Liver (tissue), 9 donors: ENCODE measurements around the gene MT1A. TPM values are rescaled to one million over a fixed set of nuclear protein-coding genes. Genes with fewer than 3 reads are reported as not detected.

Experiments
- DNase-seq: peaks from one replicate; pipeline ENCODE4 v3.0.0-alpha.2; 2017; ENCODE audit warnings: low spot score
- H3K27ac ChIP-seq, 2 donors: one replicate each; pipeline ENCODE4 v1.7.0; 2013; ENCODE audit warnings: inconsistent platforms in 2 of 2, low read length in 2 of 2, control low read depth in 1 of 2, low read depth in 1 of 2, mild to moderate bottlenecking in 1 of 2
- H3K27me3 ChIP-seq, 4 donors: one replicate each; pipeline versions ENCODE4 v1.6.1 to v1.7.0; 2013; ENCODE audit warnings: low read length in 3 of 4, inconsistent platforms in 1 of 4, mild to moderate bottlenecking in 1 of 4, moderate library complexity in 1 of 4; ENCODE audit not compliant: control insufficient read depth in 4 of 4, insufficient read depth in 4 of 4
- H3K36me3 ChIP-seq, 4 donors: one replicate each; pipeline versions ENCODE4 v1.6.1 to v1.7.0; 2013; ENCODE audit warnings: low read length in 3 of 4, mild to moderate bottlenecking in 3 of 4, low read depth in 1 of 4, moderate library complexity in 1 of 4; ENCODE audit not compliant: control insufficient read depth in 4 of 4, insufficient read depth in 3 of 4
- H3K4me1 ChIP-seq, 4 donors: one replicate each; pipeline versions ENCODE4 v1.6.1 to v1.7.0; 2013; ENCODE audit warnings: low read length in 3 of 4, mild to moderate bottlenecking in 3 of 4, moderate library complexity in 1 of 4; ENCODE audit not compliant: control insufficient read depth in 4 of 4, insufficient read depth in 4 of 4
- H3K4me3 ChIP-seq, 3 donors: one replicate each; pipeline versions ENCODE4 v1.6.1 to v1.7.0; 2013; ENCODE audit warnings: low read length in 3 of 3, control low read depth in 1 of 3, low read depth in 1 of 3, mild to moderate bottlenecking in 1 of 3
- H3K9ac ChIP-seq, 2 donors: one replicate each; pipeline ENCODE4 v1.7.0; 2013; ENCODE audit warnings: low read length in 2 of 2, mild to moderate bottlenecking in 2 of 2, moderate library complexity in 2 of 2, control low read depth in 1 of 2, low read depth in 1 of 2
- H3K9me3 ChIP-seq, 4 donors: one replicate each; pipeline versions ENCODE4 v1.6.1 to v1.7.0; 2013; ENCODE audit warnings: low read length in 3 of 4; ENCODE audit not compliant: control insufficient read depth in 4 of 4
- ATF3 ChIP-seq: IDR thresholded peaks from 2 replicates; pipeline ENCODE4 v1.6.1; 2016; ENCODE audit warnings: antibody characterized with exemption
- CTCF ChIP-seq: fragments of 150-350 bp; IDR thresholded peaks from 2 replicates; pipeline ENCODE4 v1.5.1; 2017; ENCODE audit warnings: improper control_type of control experiment, low read depth, low read length; ENCODE audit not compliant: missing input control
- EGR1 ChIP-seq, 2 donors: IDR thresholded peaks; 2 replicates each; pipeline ENCODE4 v1.6.1; 2016 to 2018; ENCODE audit warnings: antibody characterized with exemption in 2 of 2, low read depth in 2 of 2
- FOXA1 ChIP-seq: IDR thresholded peaks from 2 replicates; pipeline ENCODE4 v1.6.1; 2016; ENCODE audit warnings: antibody characterized with exemption
- FOXA2 ChIP-seq: IDR thresholded peaks from 2 replicates; pipeline ENCODE4 v1.6.1; 2016; ENCODE audit warnings: antibody characterized with exemption
- GABPA ChIP-seq, 2 donors: IDR thresholded peaks in 1 of 2; conservative IDR thresholded peaks in 1 of 2; 2 replicates each; pipeline ENCODE4 v1.6.1; 2016; ENCODE audit warnings: antibody characterized with exemption in 2 of 2, mild to moderate bottlenecking in 1 of 2, moderate library complexity in 1 of 2
- HNF4A ChIP-seq, 2 donors: conservative IDR thresholded peaks; 2 replicates each; pipeline ENCODE4 v1.6.1; 2016; ENCODE audit warnings: antibody characterized with exemption in 2 of 2, mild to moderate bottlenecking in 2 of 2
- HNF4G ChIP-seq: IDR thresholded peaks from 2 replicates; pipeline ENCODE4 v1.6.1; 2016; ENCODE audit warnings: antibody characterized with exemption
- JUND ChIP-seq, 2 donors: IDR thresholded peaks; 2 replicates each; pipeline ENCODE4 v1.6.1; 2016; ENCODE audit warnings: antibody characterized with exemption in 2 of 2
- MAX ChIP-seq: IDR thresholded peaks from 2 replicates; pipeline ENCODE4 v1.6.1; 2016; ENCODE audit warnings: antibody characterized with exemption
- NR2F2 ChIP-seq: IDR thresholded peaks from 2 replicates; pipeline ENCODE4 v1.6.1; 2016; ENCODE audit warnings: antibody characterized with exemption
- RAD21 ChIP-seq, 2 donors: IDR thresholded peaks; 2 replicates each; pipeline ENCODE4 v1.6.1; 2016; ENCODE audit warnings: antibody characterized with exemption in 2 of 2, mild to moderate bottlenecking in 2 of 2
- REST ChIP-seq: IDR thresholded peaks from 2 replicates; pipeline ENCODE4 v1.6.1; 2016; ENCODE audit warnings: antibody characterized with exemption, mild to moderate bottlenecking
- RXRA ChIP-seq, 2 donors: IDR thresholded peaks; 2 replicates each; pipeline ENCODE4 v1.6.1; 2017 to 2018; ENCODE audit warnings: antibody characterized with exemption in 2 of 2, mild to moderate bottlenecking in 1 of 2
- SP1 ChIP-seq: IDR thresholded peaks from 2 replicates; pipeline ENCODE4 v1.6.1; 2018; ENCODE audit warnings: antibody characterized with exemption, mild to moderate bottlenecking
- TAF1 ChIP-seq: conservative IDR thresholded peaks from 2 replicates; pipeline ENCODE4 v1.6.1; 2016; ENCODE audit warnings: antibody characterized with exemption, mild to moderate bottlenecking
- ZBTB33 ChIP-seq: IDR thresholded peaks from 2 replicates; pipeline ENCODE4 v1.6.1; 2016; ENCODE audit warnings: antibody characterized with exemption
- WGBS: extraction: QIAGEN DNeasy Blood & Tissue Kit; methylation state at CpG from one replicate; pipeline ENCODE4 v1.1.7; 2013; 5-methylcytosine and 5-hydroxymethylcytosine counted together
- polyA plus RNA-seq, 2 donors: library from polyadenylated mRNA; stranded (reverse) in 1 of 2; unstranded in 1 of 2; fragments of 200-250 nt in 1 of 2; fragments of >200 nt in 1 of 2; fragmentation: Nextera tagmentation in 1 of 2; extraction: Ambion mirVana in 1 of 2; gene quantifications; one replicate each; pipeline versions ENCODE4 v1.2.1 to v1.2.3, GENCODE V29; 2013 to 2015
- total RNA-seq, 2 donors: library from RNA; depleted of rRNA; stranded (reverse); fragments of >200 nt; gene quantifications; one replicate each; pipeline ENCODE4 v1.2.3, GENCODE V29; 2014
- donor health status: healthy.
- donor health status: healthy.
- donor health status: healthy.
- donor health status: healthy.
- donor health status: healthy.

MT1A gene
- total and polyA plus RNA-seq, 4 donors: 10.1 to 511 (median 74.6) TPM

GRCh38 chr16:56632848-56633365 lies 5.6 kb upstream of the MT1A start:
- peak overlapping the region; percentile 77 to 84 for H3K9ac ChIP-seq
- no peak for DNase-seq
- no peaks in the 10 kb centered on the region for H3K27me3 ChIP-seq
- no peaks in the 10 kb centered on the region for H3K9me3 ChIP-seq
- peak overlapping the region; percentile 48 to 95 (median 93) for H3K4me3 ChIP-seq
- peak overlapping the region; percentile 84 to 87 for H3K27ac ChIP-seq
- no peaks in the 10 kb centered on the region for H3K36me3 ChIP-seq
- no peak for TF ChIP-seq TAF1
- no peak for TF ChIP-seq REST
- no peak for TF ChIP-seq HNF4G
- no peak for TF ChIP-seq RAD21 (IDR thresholded peaks at IDR 0.05)
- TF ChIP-seq GABPA (IDR thresholded peaks at IDR 0.05 in 1 of 2, conservative IDR thresholded peaks at IDR 0.05 in 1 of 2): no peak
- no peak for TF ChIP-seq RXRA (IDR thresholded peaks at IDR 0.05)
- no peak for TF ChIP-seq EGR1 (IDR thresholded peaks at IDR 0.05; ENCODE audit: low read depth in 2 of 2)
- no peak for TF ChIP-seq SP1
- TF ChIP-seq FOXA1: no peak
- no peak for TF ChIP-seq HNF4A (conservative IDR thresholded peaks at IDR 0.05)
- no peak for TF ChIP-seq ZBTB33
- no peak for TF ChIP-seq FOXA2
- TF ChIP-seq ATF3: no peak
- TF ChIP-seq JUND (IDR thresholded peaks at IDR 0.05): no peak
- H3K4me1 ChIP-seq: peaks cover 2 to 27% (median 7%) of the 10 kb centered on the region in 4 donors
- WGBS: 49% methylated on average over 6 of the region's 6 CpGs

- Histone ChIP-seq H3K9me3 (no peaks in the 10 kb centered on the region), H3K9ac (peak overlapping the region in 1 of 2 donors; percentile 84), H3K27me3 (no peaks in the 10 kb centered on the region), H3K36me3 (no peaks in the 10 kb centered on the region), H3K27ac (peak overlapping the region; percentile 84 to 87), H3K4me1 (peaks cover 2 to 31% (median 8%) of the 10 kb centered on the region in 4 donors), H3K4me3 (peak overlapping the region in 2 of 3 donors; percentile 93 to 95)
- WGBS: 56% methylated on average over 7 of the region's 7 CpGs
- DNase-seq: no peak
- TF ChIP-seq HNF4A (conservative IDR thresholded peaks at IDR 0.05): no peak
- no peak for TF ChIP-seq SP1
- TF ChIP-seq CTCF: no peak
- TF ChIP-seq REST: no peak
- TF ChIP-seq EGR1 (IDR thresholded peaks at IDR 0.05; ENCODE audit: low read depth in 2 of 2): no peak
- TF ChIP-seq JUND (IDR thresholded peaks at IDR 0.05): no peak
- no peak for TF ChIP-seq TAF1
- TF ChIP-seq GABPA (IDR thresholded peaks at IDR 0.05 in 1 of 2, conservative IDR thresholded peaks at IDR 0.05 in 1 of 2): no peak
- no peak for TF ChIP-seq ZBTB33
- no peak for TF ChIP-seq NR2F2
- no peak for TF ChIP-seq MAX
- TF ChIP-seq FOXA1: no peak
- no peak for TF ChIP-seq ATF3
These were observed 4.9 kb upstream of the MT1A start for GRCh38 chr16:56633535-56633934.
